Measurements from ENCODE around the gene IARS1. TPM values are rescaled to one million over a fixed set of nuclear protein-coding genes. Genes with fewer than 3 reads are reported as not detected.

IARS1 gene
- total RNA-seq, 4 donors from 2014 or later: 85.2 to 317 (median 110) TPM

GRCh38 chr9:92254381-92255337, 38.8 kb downstream of the IARS1 start:
- no peaks in the 10 kb centered on the region for H3K27me3 ChIP-seq
- no peak overlapping the region for H3K27ac ChIP-seq
- DNase-seq: no peak
- H3K4me3 ChIP-seq (replicated peaks in 1 of 3): no peak overlapping the region
- H3K4me1 ChIP-seq: no peaks in the 10 kb centered on the region
- no peaks in the 10 kb centered on the region for H3K9me3 ChIP-seq
- 86 to 88% methylated on average over 17 to 19 of the region's 19 CpGs for WGBS, 2 donors
- intact Hi-C loops (cut with DNase I): no loop called here
- TF ChIP-seq, protein P1, sequence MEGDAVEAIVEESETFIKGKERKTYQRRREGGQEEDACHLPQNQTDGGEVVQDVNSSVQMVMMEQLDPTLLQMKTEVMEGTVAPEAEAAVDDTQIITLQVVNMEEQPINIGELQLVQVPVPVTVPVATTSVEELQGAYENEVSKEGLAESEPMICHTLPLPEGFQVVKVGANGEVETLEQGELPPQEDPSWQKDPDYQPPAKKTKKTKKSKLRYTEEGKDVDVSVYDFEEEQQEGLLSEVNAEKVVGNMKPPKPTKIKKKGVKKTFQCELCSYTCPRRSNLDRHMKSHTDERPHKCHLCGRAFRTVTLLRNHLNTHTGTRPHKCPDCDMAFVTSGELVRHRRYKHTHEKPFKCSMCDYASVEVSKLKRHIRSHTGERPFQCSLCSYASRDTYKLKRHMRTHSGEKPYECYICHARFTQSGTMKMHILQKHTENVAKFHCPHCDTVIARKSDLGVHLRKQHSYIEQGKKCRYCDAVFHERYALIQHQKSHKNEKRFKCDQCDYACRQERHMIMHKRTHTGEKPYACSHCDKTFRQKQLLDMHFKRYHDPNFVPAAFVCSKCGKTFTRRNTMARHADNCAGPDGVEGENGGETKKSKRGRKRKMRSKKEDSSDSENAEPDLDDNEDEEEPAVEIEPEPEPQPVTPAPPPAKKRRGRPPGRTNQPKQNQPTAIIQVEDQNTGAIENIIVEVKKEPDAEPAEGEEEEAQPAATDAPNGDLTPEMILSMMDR (IDR thresholded peaks at IDR 0.05): no peak
- no peak for TF ChIP-seq POLR2A (IDR thresholded peaks at IDR 0.05)
- peaks cover 78 to 95% of the 10 kb centered on the region in 2 donors for H3K36me3 ChIP-seq

- H3K9me3 ChIP-seq: no peaks in the 10 kb centered on the region
- H3K36me3 ChIP-seq: peaks cover 73 to 92% of the 10 kb centered on the region in 2 donors
- no peak for TF ChIP-seq POLR2A (IDR thresholded peaks at IDR 0.05)
- TF ChIP-seq, protein P1 (IDR thresholded peaks at IDR 0.05): no peak
- no peak overlapping the region for H3K4me3 ChIP-seq (replicated peaks in 1 of 3)
- H3K27ac ChIP-seq: no peak overlapping the region
- intact Hi-C loops (cut with DNase I): no loop called here
- H3K27me3 ChIP-seq: no peaks in the 10 kb centered on the region
- no peaks in the 10 kb centered on the region for H3K4me1 ChIP-seq
- 78 to 81% methylated on average over 4 of the region's 4 CpGs for WGBS, 2 donors
- no peak for DNase-seq
Measured at GRCh38 chr9:92253656-92254055, 39.8 kb downstream of the IARS1 start.

DNA sequence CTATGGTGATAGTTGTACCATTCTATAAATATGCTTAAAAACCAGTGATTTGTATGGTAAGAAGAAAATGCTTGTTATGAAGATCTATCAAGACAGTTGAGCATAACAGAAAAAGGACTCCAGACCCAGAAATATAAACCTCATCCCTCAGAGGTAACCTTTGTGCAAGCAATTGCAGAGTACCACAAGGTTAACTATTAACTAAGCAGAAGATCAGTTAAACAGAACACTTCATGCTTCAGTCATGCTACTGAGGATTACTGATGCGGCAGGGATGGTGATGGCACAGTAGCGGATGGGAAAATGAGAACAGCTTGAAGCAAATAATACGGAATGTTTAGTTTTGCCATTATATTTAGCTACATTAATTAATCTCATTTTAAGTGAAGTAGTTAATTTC, 45.5 kb downstream of the IARS1 start:
- Histone ChIP-seq H3K27ac (no peak overlapping the region), H3K4me1 (no peaks in the 10 kb centered on the region), H3K9me3 (no peaks in the 10 kb centered on the region), H3K27me3 (no peaks in the 10 kb centered on the region), H3K36me3 (peaks cover 77 to 89% of the 10 kb centered on the region in 2 donors), H3K4me3 (replicated peaks in 1 of 3) (no peak overlapping the region)
- no peak for TF ChIP-seq POLR2A (IDR thresholded peaks at IDR 0.05)
- 96 to 98% methylated on average over 3 of the region's 3 CpGs for WGBS, 2 donors
- intact Hi-C loops (cut with DNase I): loop anchor here (10.0 kb wide), 1 partner anchor 113 kb away; no protein-coding TSS in a partner anchor
- DNase-seq: no peak

- DNase-seq: no peak
- TF ChIP-seq POLR2A (IDR thresholded peaks at IDR 0.05): no peak
- TF ChIP-seq, protein P1 (IDR thresholded peaks at IDR 0.05): no peak
Measured at GRCh38 chr9:92247296-92247695, 46.2 kb downstream of the IARS1 start.

GRCh38 chr9:92245005-92245797, 48.3 kb downstream of the IARS1 start:
- no peak for TF ChIP-seq POLR2A (IDR thresholded peaks at IDR 0.05)
- TF ChIP-seq, protein P1 (IDR thresholded peaks at IDR 0.05): no peak
- intact Hi-C loops (cut with DNase I): loop anchor here (10.0 kb wide), 1 partner anchor 110 kb away; no protein-coding TSS in a partner anchor
- no peak for DNase-seq
- Histone ChIP-seq H3K27ac (no peak overlapping the region), H3K9me3 (no peaks in the 10 kb centered on the region), H3K4me3 (replicated peaks in 1 of 3) (no peak overlapping the region), H3K36me3 (peaks cover 83 to 88% of the 10 kb centered on the region in 2 donors), H3K27me3 (no peaks in the 10 kb centered on the region), H3K4me1 (no peaks in the 10 kb centered on the region)
- WGBS, 2 donors: 91 to 92% methylated on average over 7 of the region's 7 CpGs

More at GRCh38 chr9:92247296-92247695, 46.2 kb downstream of the IARS1 start:
- H3K4me3 ChIP-seq (replicated peaks in 1 of 3): no peak overlapping the region
- WGBS, 2 donors: 88 to 89% methylated on average over 4 of the region's 4 CpGs
- H3K27me3 ChIP-seq: no peaks in the 10 kb centered on the region
- H3K36me3 ChIP-seq: peaks cover 84 to 90% of the 10 kb centered on the region in 2 donors
- H3K9me3 ChIP-seq: no peaks in the 10 kb centered on the region
- intact Hi-C loops (cut with DNase I): loop anchor here (10.0 kb wide), 1 partner anchor 112 kb away; no protein-coding TSS in a partner anchor
- H3K27ac ChIP-seq: no peak overlapping the region
- H3K4me1 ChIP-seq: no peaks in the 10 kb centered on the region

Measured in thyroid gland (tissue), 4 donors.